GM19467 (cell line): Measurements from ENCODE around the gene MTUS2.

Experiments
- ATAC-seq: cut with Tn5 transposase; IDR thresholded peaks from one replicate; pipeline ENCODE4 v1.9.1; 2021; ENCODE audit warnings: mild to moderate bottlenecking, moderate library complexity; ENCODE audit not compliant: unreplicated experiment

Gene MTUS2

DNA sequence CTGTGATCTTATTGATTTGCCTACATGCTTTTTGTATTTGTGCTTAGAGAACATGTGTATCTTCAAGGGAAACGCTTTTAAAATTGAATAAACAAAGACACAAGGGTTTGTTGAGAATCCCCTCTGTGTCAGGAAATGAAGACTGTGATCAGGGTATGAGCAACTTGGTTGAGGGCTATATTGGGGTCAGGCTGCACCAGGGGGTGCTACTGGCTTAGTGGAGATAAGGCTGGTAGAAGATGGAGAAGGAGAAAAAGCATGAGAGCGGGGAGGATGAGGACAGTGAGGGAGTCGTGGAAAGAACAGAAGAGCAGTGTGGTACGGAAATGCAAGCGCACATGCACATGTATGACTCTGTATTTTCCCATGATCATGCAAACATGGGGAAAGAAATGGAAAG lies 201.6 kb downstream of the MTUS2 start:
- no peak for ATAC-seq

DNA sequence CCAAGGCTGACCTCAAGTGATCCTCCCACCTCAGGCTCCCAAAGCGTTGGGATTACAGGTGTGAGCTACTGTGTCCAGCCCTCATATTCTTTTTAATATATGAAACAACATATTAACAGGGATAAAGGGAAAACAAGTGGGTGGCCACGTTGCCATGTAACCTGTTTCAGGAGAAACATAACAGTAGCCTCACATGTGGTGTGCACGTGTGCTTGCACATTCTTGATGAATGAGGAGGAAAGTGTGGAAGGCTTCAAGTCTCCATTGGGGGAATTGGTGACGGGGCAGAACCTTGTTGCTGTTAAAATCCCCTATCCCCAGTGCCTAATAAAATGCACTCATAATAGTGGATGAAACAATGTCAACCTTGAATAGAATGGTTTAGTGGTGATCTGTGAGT lies 202.3 kb downstream of the MTUS2 start:
- ATAC-seq = no peak

DNA sequence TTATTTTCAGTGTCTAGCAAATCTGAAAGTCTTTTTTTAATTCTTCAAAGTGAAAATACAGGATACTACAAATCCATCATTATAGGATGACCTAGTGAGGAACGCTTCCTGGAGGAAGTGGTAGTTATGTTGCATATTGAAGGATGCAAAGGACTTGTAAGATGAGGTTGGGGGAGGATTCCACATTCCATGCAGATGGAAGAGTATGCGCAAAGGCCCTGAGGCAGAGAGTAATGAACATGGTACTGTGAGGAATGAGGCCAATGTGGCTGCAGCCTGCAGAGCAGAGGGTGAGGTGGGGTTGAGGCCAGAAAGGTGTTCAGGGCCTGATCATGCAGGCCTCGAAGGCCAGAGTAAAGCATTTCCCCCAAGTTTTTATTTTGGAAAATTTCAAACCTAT lies 202.8 kb downstream of the MTUS2 start:
- ATAC-seq = no peak

DNA sequence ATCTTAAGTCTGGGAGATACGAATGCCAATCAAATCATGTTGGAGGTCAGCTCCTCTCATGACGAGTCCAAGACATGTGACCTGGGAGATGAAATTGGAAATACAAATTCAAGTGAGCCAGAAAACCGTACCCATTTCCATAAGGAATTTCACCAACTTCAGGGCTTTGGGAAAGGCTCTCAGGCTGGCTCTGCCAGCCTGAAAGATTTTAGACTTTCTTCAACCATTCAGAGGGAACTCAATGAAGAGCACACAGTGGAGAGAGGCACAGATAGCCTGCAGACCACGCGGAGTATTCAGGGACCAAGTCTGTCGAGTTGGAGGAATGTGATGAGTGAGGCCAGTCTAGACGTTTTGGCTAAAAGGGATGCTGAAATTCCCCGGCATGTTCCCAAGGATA lies 204.6 kb downstream of the MTUS2 start:
- no peak for ATAC-seq

DNA sequence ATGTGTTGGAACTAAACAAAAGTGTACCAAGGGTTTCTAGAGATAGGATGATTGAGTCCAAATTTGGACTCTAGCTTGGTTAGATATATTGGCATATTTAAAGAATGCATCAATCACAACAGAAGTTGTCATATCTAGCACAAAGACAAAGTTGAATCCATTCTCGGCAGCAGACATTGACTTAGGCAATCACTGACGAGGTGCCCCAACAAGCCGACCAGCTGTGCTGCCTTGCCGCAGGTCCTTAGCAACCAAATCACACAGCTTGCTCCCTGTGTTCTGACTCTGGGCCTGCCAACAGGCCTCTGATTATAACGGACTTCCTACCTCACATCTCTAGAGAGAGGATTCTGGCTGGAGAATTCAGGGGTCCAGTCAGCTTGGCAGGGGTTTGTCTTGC lies 208.7 kb downstream of the MTUS2 start:
- ATAC-seq = no peak

DNA sequence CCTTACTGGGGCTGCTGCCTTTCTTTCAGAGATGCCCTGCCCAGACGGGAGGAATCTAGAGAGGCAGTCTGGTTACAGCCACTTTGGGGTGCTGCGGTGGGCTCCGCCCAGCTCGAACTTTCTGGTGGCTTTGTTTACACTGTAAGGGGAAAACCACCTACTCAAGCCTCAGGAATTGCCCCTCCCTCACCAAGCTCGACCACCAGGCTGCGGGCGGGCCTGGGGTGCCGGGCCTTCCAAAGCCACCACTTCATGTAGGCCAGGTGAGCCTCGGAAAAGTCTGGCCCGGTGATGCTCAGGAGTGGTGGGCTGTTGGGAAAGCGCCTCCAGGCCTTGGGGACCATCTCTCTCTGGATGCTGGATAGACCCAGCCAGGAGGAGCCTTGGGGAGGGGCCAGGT lies 218.6 kb downstream of the MTUS2 start:
- no peak for ATAC-seq

DNA sequence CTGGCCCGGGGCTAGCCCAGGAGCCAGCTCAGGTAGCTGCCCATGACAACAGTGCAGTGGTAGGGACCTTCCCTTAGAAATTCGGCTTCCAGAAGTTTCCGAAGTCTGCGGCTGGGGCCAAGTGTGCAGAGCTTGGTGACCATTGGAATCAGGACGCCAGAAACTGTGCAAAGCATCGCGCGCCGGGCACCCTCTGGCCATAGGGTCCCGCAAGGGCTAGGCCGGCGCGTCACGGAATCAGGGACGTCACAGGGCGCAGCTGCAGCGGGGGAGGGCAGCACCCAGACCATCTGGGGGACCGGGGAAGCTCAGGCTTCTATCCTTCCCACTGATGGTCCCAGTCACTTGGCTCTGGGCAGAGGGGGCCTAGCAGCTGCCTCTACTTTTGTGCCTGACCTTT lies 219.1 kb downstream of the MTUS2 start:
- no peak for ATAC-seq

DNA sequence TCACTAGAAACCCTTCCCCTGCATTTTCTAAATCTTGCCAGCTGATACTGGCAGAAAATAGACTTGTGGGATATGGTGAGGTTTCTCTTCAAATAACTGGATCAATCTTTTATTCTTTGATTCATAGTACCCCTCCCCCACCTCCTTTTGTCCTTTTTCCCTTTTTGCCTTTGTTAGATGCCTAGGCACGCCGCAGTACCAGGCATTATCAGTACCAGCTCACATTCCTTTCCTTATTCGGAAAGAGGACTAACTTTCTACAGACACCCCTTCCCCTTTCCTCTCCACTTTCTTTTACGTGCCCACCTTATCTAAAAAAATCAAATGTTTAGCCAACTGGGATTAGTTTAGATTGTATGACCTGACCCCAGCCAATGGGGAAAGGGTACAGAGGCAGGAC lies 226.4 kb downstream of the MTUS2 start:
- ATAC-seq = no peak

DNA sequence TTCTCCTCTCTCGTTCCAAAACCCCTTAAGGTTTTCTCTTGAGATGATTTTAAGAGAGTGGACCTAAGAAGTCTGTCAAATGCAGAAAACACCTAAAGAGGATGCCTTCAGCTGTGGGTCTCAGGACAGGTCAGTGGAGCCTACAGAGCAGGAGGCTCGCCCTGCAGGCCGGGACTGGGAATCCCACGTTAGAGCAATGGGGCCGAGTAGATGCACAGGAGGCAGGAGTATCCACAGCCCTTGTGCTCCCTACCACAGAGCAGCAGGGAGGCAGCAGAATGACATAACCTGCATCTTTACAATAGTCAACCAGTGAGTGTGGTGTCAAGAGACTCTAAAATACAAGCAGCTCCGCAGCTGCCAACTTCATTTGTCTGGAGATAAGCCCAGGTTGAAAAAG lies 229.4 kb downstream of the MTUS2 start:
- no peak for ATAC-seq

DNA sequence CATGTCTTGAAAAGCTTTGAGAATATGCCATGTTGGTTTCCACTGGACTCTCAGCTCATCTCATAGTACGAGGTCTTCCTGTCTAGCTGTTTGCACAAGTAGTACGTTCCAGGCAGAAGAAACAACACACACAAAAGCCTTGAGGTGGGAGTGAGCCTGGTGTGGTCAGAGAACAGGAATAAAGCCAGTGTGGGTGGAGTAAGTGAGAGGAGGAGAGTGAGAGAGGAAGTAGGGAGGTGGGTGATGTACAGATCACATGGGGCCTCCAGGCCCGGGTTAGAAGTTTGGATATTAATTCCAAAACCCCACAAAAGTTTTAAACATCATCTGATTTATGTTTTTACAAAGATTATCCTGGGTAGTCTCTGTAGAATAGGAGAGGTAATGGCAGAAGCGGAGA lies 230.6 kb downstream of the MTUS2 start:
- ATAC-seq = no peak

DNA sequence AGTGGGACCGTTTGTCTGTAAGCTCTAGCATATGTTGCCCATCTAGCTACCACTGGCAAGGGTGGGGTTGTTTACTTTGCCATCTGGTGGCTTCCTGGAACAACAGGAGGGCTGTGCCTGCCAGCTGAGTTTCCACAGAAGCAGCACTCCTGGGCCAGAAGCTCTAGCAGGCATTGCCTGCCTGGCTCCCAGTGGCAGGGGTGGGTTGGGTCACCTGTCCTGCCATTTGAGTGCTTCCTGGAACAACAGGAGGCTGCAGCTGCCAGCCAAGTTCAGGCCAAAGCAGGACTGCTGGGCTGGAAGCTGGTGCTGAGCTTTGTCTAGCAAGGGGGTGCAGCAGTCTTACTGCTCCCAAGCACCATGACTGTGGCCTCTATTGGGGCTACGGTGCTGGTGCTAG lies 239.7 kb downstream of the MTUS2 start:
- no peak for ATAC-seq

DNA sequence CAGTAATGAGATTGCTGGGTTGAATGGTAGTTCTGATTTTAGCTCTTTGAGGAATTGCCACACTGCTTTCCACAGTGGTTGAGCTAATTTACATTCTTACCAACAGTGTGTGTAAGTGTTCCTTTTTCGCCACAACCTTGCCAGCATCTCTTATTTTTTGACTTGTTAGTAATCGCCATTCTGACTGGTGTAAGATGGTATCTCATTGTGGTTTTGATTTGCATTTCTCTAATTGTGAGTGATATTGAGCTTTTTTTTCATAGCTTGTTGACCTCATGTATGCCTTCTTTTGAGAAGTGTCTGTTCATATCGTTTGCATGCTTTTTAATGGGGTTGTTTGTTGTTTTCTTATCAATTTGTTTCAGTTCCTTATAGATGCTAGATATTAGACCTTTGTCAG lies 245.0 kb downstream of the MTUS2 start:
- ATAC-seq = no peak

DNA sequence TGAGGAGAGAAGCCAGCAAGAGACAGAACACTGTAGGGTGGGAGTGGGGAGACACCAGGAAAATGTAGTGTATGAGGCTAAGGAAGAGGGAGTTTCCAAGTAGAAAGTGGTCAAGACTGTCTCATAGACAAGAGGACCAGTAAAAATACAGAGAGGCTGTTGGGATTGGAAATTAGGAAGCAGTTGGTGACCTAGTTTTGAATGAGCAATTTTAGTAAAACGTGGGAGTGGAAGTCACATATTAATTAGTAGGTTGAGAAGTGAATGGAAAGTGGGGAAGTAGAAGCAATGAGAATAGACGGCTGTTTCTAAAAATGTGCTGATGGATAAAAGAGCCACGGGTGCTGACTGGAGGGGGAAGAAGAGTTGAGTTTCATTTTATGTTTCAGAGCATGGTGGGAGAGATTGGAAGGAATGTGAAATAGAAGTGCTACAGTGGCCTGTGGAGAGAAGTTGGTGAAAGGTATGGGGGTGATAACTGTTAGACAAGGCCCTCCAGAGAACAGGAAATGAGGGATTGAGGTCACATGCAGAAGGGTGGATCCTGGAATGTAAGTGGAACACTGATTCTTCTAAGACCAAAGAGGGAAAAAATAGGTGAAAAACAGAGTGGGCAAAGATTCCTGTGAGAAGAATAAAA lies 247.3 kb downstream of the MTUS2 start:
- no peak for ATAC-seq

DNA sequence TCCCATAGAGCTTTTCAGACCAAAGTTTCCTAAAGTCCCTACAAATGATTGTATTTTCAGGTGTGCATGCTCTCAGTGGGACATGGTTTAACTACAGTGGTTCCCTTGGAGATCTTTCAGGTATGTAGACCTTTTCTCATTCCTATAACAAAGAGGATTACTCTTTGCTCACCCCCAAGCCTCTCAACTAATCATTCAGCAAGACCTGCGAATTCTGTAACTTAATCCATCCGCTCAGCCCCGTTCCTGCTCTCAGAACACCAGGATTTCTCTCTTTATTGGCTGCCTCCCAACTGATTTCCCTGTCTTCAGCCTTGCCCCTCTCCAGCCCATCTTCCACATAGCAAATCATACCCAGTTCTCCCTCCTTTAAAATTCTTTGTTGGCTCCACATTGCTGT lies 253.6 kb downstream of the MTUS2 start:
- ATAC-seq = no peak

DNA sequence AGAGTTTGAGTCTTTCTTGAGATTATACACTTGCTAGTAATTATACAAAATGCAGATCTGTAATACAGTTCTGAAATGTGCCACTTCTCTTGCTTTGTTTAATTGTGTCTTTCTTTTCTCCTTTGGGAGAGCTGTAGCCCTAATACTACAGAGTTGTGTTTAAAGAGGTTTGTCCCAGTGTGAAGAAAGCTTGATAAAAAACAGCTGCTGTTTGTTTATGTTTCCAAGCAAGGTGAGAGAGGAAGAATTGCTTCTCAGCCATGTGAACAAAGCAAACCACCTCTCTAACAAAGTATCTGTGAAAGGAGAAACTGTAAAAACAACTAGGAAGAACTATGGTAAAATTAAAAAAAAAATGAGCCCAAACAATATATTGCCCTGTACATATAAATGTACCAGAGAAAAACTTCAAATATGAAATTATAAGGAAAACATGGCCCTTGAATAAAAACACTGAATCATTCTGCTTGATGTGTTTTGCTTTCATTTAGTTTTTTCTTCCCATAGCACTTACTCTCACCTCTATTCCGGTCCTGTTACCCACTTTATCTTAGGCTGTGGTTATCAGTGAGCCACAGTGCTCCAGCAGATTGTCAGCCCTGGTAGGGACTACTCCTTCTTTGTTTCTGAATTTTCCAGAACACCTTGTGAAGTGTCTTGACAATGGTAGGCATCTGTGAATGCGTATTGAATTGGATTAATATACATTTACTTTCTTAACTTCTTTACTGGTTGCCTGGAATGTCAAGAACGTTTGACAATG lies 257.1 kb downstream of the MTUS2 start:
- ATAC-seq = no peak

DNA sequence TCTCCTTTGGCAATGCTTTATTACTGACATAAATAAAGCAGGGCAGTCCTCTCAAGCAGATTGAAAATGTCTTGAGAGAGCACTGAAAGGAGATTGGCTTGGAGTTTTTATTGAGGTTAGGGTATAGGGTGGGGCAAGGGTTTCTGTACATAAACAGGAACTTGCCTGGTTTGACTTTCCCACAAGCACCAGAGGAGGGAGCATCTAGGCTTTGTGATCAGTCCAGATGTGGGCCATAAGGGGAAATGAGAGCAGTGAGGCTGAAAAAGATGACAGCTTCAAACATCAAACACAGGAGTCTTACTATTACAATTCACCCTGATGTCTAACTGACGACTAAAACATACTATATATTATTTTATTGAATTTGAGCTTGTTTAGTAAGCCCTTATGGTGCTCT lies 260.9 kb downstream of the MTUS2 start:
- ATAC-seq = peak; percentile 79

DNA sequence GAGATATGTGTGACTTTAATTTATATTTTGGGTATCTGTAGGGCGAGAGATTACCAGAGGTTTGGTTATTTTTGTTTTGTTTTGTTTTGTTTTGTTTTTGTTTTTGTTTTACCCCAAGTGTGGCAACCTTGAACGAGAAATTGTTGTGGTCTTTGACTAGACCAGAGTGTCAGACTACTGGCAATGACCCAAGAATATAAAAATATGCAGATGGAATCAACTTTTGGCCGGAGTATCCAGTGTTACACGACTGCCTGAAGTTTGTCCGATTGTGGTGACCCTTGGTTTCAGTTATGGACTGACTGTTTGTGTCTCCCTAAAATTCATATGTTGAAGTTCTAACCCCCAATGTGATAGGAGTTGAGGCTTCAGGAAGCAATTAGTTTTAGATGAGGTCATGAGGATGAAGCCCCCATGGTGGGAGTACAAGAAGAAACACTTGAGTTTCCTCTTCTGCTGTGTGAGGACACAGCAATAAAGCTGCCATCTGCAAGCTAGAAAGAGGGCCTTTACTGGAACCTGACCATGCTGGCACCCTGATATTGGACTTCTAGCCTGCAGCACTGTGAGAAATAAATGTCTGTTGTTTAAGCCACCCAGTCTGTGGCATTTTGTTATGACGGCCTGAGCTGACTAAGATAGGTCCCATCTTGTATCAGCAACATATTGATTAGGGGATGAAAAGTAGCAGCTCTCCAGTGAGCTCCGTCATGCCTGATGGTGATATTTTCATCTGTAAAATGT lies 261.7 kb downstream of the MTUS2 start:
- no peak for ATAC-seq

DNA sequence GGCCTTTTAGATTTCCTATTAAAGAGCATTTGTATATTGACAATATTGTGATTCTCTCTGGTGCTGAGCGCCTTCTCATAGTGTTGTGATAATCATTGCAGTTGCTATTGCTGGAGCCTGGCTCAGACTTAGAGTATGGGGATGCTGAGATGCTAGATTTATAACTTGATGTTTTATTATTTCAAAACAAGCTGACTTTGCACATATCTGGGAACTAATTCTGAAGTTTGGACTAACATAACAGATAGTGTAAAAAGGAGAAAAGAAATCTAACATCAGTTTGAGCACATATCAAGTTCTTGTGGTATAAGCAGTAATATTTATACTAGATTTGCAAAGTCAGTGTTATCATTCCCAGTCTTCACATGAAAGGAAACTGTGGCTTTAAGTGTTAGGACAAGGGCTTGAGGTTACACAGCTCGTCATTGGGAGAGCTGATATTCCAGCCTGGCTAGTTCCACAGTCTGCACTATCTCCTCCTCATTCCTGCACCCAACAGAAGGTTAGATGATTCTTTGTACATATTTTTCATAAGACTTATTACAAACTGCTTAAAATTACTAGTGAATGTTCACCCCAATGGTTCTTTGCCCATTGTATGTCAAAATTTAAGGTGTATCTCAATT lies 279.8 kb downstream of the MTUS2 start:
- ATAC-seq = no peak

DNA sequence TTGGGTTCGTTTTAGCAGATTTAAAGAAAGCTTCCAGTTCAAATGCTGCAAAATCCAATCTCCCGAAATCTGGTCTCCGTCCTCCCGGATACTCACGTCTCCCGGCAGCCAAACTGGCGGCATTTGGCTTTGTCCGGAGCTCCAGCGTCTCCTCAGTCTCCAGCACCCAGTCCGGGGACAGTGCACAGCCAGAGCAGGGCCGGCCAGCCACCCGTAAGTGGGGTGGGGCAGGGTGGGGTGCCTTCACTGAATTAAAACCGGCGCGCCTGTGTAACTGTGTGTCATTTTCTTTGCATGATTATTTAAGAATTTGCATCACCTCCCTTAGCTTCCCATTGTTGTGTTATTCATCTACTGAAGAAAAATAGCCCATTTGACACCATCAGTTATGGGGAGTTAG lies 280.6 kb downstream of the MTUS2 start:
- no peak for ATAC-seq

DNA sequence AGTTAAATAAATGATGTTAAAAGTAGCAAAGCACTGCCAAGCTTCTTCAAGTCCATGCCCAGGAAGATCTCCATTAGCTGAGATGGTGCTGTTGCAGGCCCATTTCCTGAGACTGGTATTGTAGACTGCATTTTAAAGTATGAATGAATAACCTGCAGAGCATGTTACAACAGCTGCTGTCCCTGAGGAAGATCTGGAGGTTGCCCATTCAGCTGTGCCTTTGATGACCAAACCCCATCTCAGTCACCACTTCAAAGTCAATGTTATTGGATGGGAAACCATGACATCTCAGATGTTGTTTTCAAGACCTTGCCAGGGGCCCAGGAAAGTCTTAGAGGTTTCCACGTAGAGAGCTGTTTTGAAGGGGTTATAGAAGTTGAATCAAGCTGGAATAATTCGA lies 281.3 kb downstream of the MTUS2 start:
- ATAC-seq = no peak

DNA sequence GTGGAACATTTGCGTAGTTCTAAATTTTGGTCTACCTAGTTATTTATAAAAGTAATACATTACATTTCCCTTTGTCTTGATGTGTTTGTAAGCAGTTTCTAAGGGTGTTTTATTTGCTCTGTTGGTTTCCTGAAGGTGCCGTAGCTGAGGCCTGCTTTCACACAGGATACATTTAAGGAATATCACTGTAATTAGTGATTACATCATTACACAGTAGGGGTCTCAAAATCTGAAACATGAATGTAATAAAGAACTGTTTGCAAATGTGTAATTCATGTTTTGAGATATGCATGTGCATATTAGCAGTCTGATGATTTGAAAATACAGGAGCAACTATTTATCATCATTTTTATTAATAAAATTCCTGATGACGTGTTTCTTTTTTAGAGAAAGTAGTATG lies 281.8 kb downstream of the MTUS2 start:
- no peak for ATAC-seq
